Myometrial cell (primary cell): ENCODE results near the gene OR6A2. TPM values are rescaled to one million over a fixed set of nuclear protein-coding genes. Genes with fewer than 3 reads are reported as not detected.

Source experiments
- total RNA-seq: library from RNA; depleted of rRNA; stranded (reverse); fragments of >200 nt; gene quantifications from 2 replicates; pipeline ENCODE4 v1.2.3, GENCODE V29; 2015

OR6A2 gene
- not detected in 2 replicates for total RNA-seq

DNA sequence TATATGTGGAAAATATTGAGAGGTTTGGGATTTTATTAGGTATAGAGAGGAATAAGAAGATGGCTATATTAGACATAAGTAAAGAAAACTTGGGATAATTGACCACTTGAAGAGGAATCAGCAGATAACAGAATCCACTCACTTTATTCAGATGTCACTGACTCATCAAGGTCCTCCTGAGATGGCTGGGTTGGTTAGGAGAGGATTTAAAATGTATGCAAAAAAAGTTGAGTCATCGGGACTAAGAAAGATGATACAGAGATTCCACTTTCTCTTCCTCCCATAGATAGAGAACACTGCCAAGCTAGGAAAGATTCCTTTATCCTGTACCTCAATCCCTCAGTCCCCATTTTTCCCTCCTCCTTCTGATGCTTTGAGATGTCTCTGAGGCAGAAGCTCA, at the start of gene OR6A2:
TSS of gene OR6A2 (minus strand) at position 288 of the 400 bp plus-strand sequence. CDS start 3,981 bp downstream, outside the sequence.

DNA sequence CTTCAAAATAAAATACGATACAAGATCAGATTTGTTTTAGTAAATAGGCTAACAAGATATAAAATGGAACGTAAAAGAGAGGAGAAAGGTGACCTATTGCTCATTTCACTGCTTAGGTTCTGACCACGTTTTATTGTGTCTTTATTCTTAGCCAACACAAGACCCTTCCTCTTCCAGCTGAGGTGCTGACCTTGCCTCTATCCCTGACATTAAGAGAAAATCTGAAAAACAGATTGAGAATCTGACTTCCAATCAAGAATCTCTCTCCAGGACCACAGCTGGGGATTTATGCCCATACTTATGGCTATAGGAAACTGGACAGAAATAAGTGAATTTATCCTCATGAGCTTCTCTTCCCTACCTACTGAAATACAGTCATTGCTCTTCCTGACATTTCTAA, 45.9 kb upstream of the OR6A2 start, which contains the start of gene OR10A5:
TSS of gene OR10A5 (plus strand) at position 301 of the 400 bp plus-strand sequence. CDS start at position 301, 0 bp downstream.

DNA sequence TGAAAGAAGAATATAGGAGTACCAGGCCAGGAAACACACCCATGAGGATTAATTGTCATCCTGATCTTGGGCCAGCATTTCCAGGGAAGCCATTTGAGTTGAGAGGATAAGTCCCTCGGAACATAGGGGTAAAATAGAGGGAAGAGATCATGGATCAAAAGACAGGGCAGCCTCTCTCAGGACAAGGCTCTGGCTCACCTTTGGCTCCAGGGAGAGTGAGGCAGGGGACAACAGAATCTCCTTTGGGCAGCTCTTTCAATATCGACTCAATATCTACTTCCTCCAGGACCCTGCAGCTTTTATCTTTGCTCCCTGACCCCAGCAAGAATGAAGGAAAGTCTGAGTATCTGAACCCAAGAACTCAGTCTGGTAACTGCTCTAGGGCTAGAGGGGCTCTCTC, 16.8 kb downstream of the OR6A2 start, which contains the start of gene OR2AG1:
TSS of gene OR2AG1 (plus strand) at position 301 of the 400 bp plus-strand sequence. CDS start 2,018 bp downstream, outside the sequence.

DNA sequence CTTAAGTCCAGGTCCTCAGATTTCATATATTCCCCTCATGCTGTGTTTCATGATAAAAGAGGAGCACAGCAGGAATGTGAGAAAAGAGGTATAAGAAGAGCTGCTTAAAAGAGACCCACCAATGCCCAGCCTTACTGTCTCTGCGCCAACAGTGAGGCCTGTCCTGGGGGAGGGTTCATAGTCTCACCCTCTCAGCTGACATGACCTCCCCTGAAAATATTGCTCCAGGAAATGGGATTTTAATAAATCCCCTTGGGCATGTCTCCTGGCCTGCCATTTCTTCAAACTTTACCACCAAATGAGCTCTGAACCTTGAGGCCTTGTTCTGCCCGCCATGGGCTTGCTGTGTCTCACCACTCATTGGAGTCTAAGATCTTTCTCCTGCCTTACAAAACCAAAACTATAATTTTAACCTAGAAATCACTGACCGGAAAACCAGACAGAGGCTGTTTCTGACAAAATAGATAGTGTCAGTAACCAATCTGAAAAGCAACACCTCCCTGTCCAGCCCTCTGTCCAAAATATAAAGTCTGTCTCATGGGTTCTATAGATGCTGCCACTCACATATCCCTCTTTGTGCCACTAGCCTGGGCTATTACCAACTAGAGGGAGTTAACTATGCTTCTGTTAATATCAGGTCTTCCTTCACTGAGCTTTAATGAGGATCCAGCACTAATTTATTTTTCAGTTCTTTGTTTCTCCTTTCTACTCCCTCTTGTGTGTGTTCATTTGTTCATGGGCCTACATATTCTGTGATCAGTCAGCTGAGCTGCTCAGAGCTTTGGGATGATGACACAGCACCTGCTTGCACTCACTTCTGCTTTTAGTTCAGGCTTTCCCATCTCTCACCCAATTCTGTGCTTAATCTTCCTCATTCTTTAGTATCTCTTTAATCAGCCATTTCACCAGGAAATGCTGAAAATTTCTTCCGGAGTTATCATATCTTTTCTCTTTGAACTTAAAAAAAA, 27.3 kb downstream of the OR6A2 start, which contains the start of gene OR2AG2:
TSS of gene OR2AG2 (minus strand) at position 51 of the 968 bp plus-strand sequence. CDS start 3,019 bp downstream, outside the sequence.

Other genes starting within 250 kb of the OR6A2 start
- 6.1 and 16.3 TPM in 2 replicates for gene RRP8, start 196.1 kb downstream of the OR6A2 start, total RNA-seq
- gene ILK, start 195.9 kb downstream of the OR6A2 start, total RNA-seq = 326 and 346 TPM in 2 replicates
- 65.6 and 79.6 TPM in 2 replicates for gene TAF10, start 187.5 kb downstream of the OR6A2 start, total RNA-seq
- 24.5 and 47.7 TPM in 2 replicates for gene TPP1, start 180.3 kb downstream of the OR6A2 start, total RNA-seq
- 11.8 and 12.8 TPM in 2 replicates for gene DCHS1, start 143.9 kb downstream of the OR6A2 start, total RNA-seq
- 89.4 and 114 TPM in 2 replicates for gene MRPL17, start 116.3 kb downstream of the OR6A2 start, total RNA-seq
- 0.18 and 0.29 TPM in 2 replicates for gene OR2AG2, start 27.7 kb downstream of the OR6A2 start, total RNA-seq
- not detected in 2 replicates for gene OR2AG1, start 16.7 kb downstream of the OR6A2 start, total RNA-seq
- gene OR10A5, start 46.0 kb upstream of the OR6A2 start, total RNA-seq = not detected in 2 replicates
- not detected in 2 replicates for gene OR10A2, start 63.4 kb upstream of the OR6A2 start, total RNA-seq
- gene OR10A4, start 76.9 kb upstream of the OR6A2 start, total RNA-seq = not detected in 2 replicates
- not detected in 2 replicates for gene OR2D2, start 92.8 kb upstream of the OR6A2 start, total RNA-seq
- gene OR2D3, start 121.3 kb upstream of the OR6A2 start, total RNA-seq = not detected in 2 replicates
- 5.7 and 6.3 TPM in 2 replicates for gene ZNF215, start 126.7 kb upstream of the OR6A2 start, total RNA-seq
- gene ZNF214, start 220.7 kb upstream of the OR6A2 start, total RNA-seq = 2.1 and 2.3 TPM in 2 replicates
- gene NLRP14, start 220.8 kb upstream of the OR6A2 start, total RNA-seq = under 0.01 TPM in 1 of 2 replicates, not detected in the other